Body of pancreas (tissue), 4 donors: Measurements from ENCODE around the gene G6PC3. TPM values are rescaled to one million over a fixed set of nuclear protein-coding genes. Genes with fewer than 3 reads are reported as not detected.

Source experiments
- ATAC-seq: fragments of 150-250 bp; one replicate; pipeline ENCODE4 v1.9.1; 2016
- DNase-seq, 4 donors: peaks; one replicate each; pipeline ENCODE4 v3.0.0-alpha.2; 2019
- H3K27ac ChIP-seq, 4 donors: fragments of 200-600 bp; sonication (generic); 1 replicate in 3 of 4; 2 replicates in 1 of 4; pipeline versions ENCODE4 v1.5.1 to v1.6.1; 2016 to 2019; ENCODE audit warnings: mild to moderate bottlenecking in 1 of 4, mixed read lengths in 1 of 4, moderate library complexity in 1 of 4
- H3K27me3 ChIP-seq, 2 donors: fragments of 200-600 bp; sonication (generic); one replicate each; pipeline ENCODE4 v1.6.0; 2016; ENCODE audit warnings: mild to moderate bottlenecking in 1 of 2
- H3K36me3 ChIP-seq, 2 donors: fragments of 200-600 bp; sonication (generic); replicated peaks in 1 of 2; 2 replicates each; pipeline ENCODE4 v1.5.1; 2016; ENCODE audit warnings: low read depth in 2 of 2; ENCODE audit not compliant: insufficient read depth in 1 of 2
- H3K4me1 ChIP-seq: fragments of 200-600 bp; sonication (generic); one replicate; pipeline ENCODE4 v1.6.0; 2016
- H3K4me3 ChIP-seq, 2 donors: fragments of 200-600 bp; sonication (generic); 1 replicate in 1 of 2; 2 replicates in 1 of 2; pipeline ENCODE4 v1.5.1; 2016 to 2019
- H3K9me3 ChIP-seq, 3 donors: fragments of 200-600 bp; sonication (generic); 1 replicate in 2 of 3; 2 replicates in 1 of 3; pipeline ENCODE4 v1.5.1; 2016
- CTCF ChIP-seq, 7 experiments: fragments of 450-650 bp in 4 of 7; fragments of 200-600 bp in 3 of 7; sonication (generic) in 3 of 7; IDR thresholded peaks; one replicate each; pipeline ENCODE4 v1.5.1; 2016 to 2019; ENCODE audit warnings: antibody characterized with exemption in 7 of 7
- POLR2A ChIP-seq, 3 donors: fragments of 450-650 bp; IDR thresholded peaks; one replicate each; pipeline ENCODE4 v1.6.1; 2016; ENCODE audit warnings: antibody characterized with exemption in 3 of 3, mild to moderate bottlenecking in 2 of 3
- WGBS, 2 donors: methylation state at CpG; one replicate each; pipeline ENCODE4 v1.1.5; 2017; 5-methylcytosine and 5-hydroxymethylcytosine counted together
- intact Hi-C: fragments of 100-400 bp; cut with DNase I; formaldehyde crosslinking; loops from one replicate; pipeline ENCODE4 v1.15.1; 2023
- total RNA-seq, 2 donors: library from RNA; depleted of rRNA; stranded (reverse); fragments of >200 nt; gene quantifications; one replicate each; pipeline ENCODE4 v1.1.0, GENCODE V29; 2016

The G6PC3 gene
- total RNA-seq, 2 donors from 2014 or later = 11.9 to 12.9 TPM

DNA sequence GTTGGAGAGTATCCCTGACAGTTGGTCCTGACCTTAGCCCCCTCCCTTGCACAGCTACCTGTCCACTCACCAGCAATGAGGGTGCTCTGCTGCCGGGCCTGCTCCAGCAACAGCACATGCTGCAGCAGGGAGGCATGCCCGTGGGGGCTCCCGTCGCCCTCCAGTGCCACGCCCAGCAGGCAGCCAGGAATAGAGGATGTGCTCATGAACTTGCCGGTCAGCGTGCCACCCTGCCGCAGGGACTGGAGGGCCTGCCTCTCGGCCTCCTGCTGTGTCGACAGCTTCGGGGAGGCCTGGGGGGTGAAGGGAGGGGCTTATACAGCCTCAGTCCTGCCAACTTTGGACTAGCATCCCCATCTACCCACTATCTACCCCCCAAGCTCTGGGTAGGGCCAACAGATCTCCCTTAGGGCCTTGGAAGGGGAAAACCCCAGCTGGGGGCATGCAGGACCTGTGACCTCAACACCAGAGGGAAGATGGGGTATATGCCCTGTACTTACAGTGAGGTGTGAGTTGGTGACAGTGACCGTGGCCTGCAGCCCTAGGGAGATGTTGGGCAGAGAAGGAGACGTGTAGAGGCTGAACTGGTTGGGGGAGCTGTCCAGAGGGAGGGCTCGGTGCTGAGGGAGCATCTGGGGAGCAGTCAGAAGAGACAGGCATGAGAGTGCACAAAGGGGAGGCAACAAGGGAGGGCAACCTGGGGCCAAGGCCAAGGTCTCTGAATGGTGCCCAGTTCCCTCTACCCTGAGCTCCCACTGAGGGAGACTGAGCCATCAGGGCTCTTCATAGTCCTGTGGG, 20.9 kb downstream of the G6PC3 start:
- WGBS, 2 donors = 93 to 96% methylated on average over 9 to 14 of the region's 14 CpGs
- DNase-seq (no peak), ATAC-seq (no peak)
- no peaks in the 10 kb centered on the region for H3K27me3 ChIP-seq
- no peak for TF ChIP-seq CTCF (IDR thresholded peaks at IDR 0.05)
- no peak for TF ChIP-seq POLR2A (IDR thresholded peaks at IDR 0.05)
- intact Hi-C loops = no loop called here
- peaks cover 5 to 21% of the 10 kb centered on the region in 2 donors for H3K36me3 ChIP-seq
- no peaks in the 10 kb centered on the region for H3K9me3 ChIP-seq
- H3K4me1 ChIP-seq = peaks cover 5% of the 10 kb centered on the region
- H3K4me3 ChIP-seq = no peak overlapping the region
- H3K27ac ChIP-seq = no peak overlapping the region

- no peaks in the 10 kb centered on the region for H3K27me3 ChIP-seq
- no peak for TF ChIP-seq CTCF (IDR thresholded peaks at IDR 0.05)
- no peak for TF ChIP-seq POLR2A (IDR thresholded peaks at IDR 0.05)
Measured at GRCh38 chr17:44092051-44092450, 21.5 kb downstream of the G6PC3 start.

GRCh38 chr17:44093231-44093900, 22.8 kb downstream of the G6PC3 start:
- ATAC-seq = no peak
- intact Hi-C loops = no loop called here
- Histone ChIP-seq H3K27me3 (no peaks in the 10 kb centered on the region), H3K9me3 (no peaks in the 10 kb centered on the region), H3K4me1 (peaks cover 20% of the 10 kb centered on the region), H3K4me3 (no peak overlapping the region), H3K27ac (no peak overlapping the region), H3K36me3 (peaks cover 5 to 21% of the 10 kb centered on the region in 2 donors)
- DNase-seq = no peak
- TF ChIP-seq CTCF (IDR thresholded peaks at IDR 0.05) = no peak
- no peak for TF ChIP-seq POLR2A (IDR thresholded peaks at IDR 0.05)
- WGBS, 2 donors = 90 to 100% methylated on average over 2 to 21 of the region's 21 CpGs

More at GRCh38 chr17:44092051-44092450, 21.5 kb downstream of the G6PC3 start:
- H3K4me3 ChIP-seq = no peak overlapping the region
- no peaks in the 10 kb centered on the region for H3K9me3 ChIP-seq
- no peak for ATAC-seq
- no peak for DNase-seq
- H3K27ac ChIP-seq = no peak overlapping the region
- intact Hi-C loops = no loop called here
- peaks cover 5 to 21% of the 10 kb centered on the region in 2 donors for H3K36me3 ChIP-seq
- H3K4me1 ChIP-seq = peaks cover 8% of the 10 kb centered on the region
- 94 to 95% methylated on average over 6 to 11 of the region's 11 CpGs for WGBS, 2 donors

GRCh38 chr17:44094701-44095387, 24.3 kb downstream of the G6PC3 start:
- Histone ChIP-seq H3K27me3 (no peaks in the 10 kb centered on the region), H3K4me3 (no peak overlapping the region), H3K36me3 (peaks cover 5 to 16% of the 10 kb centered on the region in 2 donors), H3K9me3 (no peaks in the 10 kb centered on the region), H3K4me1 (peaks cover 20% of the 10 kb centered on the region), H3K27ac (peak overlapping the region in 2 of 4 donors; percentile 59 to 75)
- DNase-seq = no peak
- TF ChIP-seq POLR2A (IDR thresholded peaks at IDR 0.05) (no peak), CTCF (IDR thresholded peaks at IDR 0.05) (no peak)
- intact Hi-C loops = no loop called here
- 87 to 92% methylated on average over 8 of the region's 8 CpGs for WGBS, 2 donors
- no peak for ATAC-seq
